ENCODE measurements around the gene LRRC61.

The LRRC61 gene

DNA sequence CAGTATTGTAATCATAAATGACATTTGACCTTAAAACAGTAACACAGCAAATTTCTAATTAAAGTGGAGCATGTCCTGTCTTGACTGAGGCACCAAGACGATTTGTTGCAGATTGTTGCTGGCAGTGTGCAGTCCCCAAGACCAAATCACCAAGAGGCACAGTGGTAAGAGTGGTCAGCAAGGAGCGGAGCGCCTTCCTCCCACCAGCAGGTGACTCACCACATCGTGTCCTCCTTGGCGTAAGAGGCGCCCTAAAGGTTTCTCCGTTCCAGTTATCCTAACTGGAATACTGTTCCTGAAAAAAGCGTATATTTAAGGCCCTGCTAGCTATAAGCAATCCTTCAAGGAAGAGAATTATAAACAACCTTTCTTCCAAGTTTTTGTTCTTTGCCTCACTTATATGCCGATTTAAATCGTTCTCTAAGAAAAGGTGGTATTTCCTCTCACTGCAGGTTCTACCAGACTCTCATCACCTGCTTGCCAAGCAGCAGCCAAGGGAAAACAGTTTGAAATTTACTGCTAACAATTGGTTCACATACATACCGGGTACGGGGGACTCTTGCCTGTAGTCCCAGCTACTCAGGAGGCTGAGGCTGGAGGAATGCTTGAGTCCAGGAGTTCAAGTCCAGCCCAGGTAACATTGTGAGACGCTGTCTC is 34.7 kb downstream of the LRRC61 start:
- no peak for DNase-seq (ENCODE audit: low read depth)
- TF ChIP-seq, protein P1, sequence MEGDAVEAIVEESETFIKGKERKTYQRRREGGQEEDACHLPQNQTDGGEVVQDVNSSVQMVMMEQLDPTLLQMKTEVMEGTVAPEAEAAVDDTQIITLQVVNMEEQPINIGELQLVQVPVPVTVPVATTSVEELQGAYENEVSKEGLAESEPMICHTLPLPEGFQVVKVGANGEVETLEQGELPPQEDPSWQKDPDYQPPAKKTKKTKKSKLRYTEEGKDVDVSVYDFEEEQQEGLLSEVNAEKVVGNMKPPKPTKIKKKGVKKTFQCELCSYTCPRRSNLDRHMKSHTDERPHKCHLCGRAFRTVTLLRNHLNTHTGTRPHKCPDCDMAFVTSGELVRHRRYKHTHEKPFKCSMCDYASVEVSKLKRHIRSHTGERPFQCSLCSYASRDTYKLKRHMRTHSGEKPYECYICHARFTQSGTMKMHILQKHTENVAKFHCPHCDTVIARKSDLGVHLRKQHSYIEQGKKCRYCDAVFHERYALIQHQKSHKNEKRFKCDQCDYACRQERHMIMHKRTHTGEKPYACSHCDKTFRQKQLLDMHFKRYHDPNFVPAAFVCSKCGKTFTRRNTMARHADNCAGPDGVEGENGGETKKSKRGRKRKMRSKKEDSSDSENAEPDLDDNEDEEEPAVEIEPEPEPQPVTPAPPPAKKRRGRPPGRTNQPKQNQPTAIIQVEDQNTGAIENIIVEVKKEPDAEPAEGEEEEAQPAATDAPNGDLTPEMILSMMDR (IDR thresholded peaks at IDR 0.05; ENCODE audit: low read depth, low read length, missing control alignments) = no peak
- no peak overlapping the region for H3K4me3 ChIP-seq (ENCODE audit: low read depth, low read length)

DNA sequence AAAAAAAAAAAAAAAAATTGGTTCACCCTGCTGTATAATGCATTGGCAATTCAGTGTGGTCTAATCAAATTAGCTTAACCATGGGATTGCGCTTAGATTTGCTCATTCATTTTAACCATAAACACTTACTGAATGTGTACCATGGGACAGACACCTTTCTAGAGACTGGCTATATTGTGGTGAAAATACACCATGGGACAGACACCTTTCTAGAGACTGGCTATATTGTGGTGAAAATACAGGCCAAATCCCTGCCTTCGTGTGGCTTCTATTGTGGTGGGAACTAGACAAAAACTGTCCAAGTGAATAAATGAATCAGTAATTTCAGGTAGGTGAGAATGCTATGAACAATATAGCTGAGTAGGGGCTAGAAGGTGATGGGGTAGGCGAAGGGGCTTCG is 35.3 kb downstream of the LRRC61 start:
- no peak for DNase-seq (ENCODE audit: low read depth)
- no peak overlapping the region for H3K4me3 ChIP-seq (ENCODE audit: low read depth, low read length)
- TF ChIP-seq, protein P1 (IDR thresholded peaks at IDR 0.05; ENCODE audit: low read depth, low read length, missing control alignments) = no peak

DNA sequence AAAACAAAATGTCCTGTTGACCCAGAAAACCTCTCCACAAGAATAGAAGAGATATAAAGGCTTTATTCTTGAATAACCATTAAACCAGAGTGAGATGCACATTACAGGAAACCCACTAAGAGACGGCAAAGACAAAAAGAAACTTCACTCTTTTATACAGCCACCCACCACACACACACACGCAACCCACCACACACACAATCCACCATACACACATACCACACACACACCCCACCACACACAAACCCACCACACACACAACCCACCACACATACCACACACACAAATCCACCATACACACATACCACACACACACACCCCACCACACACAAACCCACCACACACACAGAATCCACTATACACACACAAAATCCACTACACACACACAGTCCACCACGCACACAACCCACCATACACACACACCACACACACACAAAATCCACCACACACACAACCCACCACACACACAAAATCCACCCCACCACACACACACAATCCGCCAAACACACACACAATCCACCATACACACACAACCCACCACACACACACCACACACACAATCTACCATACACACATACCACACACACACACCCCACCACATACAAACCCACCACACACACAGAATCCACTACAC is 36.0 kb downstream of the LRRC61 start:
- TF ChIP-seq, protein P1 (IDR thresholded peaks at IDR 0.05; ENCODE audit: low read depth, low read length, missing control alignments) = no peak
- H3K4me3 ChIP-seq (ENCODE audit: low read depth, low read length) = no peak overlapping the region
- DNase-seq (ENCODE audit: low read depth) = no peak

DNA sequence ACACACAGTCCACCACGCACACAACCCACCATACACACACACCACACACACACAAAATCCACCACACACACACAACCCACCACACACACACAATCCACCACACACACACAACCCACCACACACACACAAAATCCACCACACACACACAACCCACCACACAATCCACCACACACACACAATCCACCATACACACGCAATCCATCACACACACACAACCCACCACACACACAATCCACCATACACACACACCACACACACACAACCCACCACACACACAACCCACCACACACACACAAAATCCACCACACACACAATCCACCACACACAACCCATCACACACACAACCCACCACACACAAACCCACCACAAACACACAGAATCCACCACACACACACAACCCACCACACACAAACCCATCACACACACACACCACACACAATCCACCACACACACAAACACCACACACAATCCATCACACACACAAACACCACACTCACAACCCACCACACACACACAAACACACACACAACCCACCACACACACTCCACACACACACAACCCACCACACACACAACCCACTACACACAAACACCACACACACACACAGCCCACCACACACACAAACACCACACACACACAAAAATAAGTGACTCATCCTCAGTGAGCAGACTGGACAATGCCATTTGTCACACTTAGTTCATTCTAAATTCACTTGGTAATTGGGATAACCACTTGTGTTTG is 36.6 kb downstream of the LRRC61 start:
- no peak for DNase-seq (ENCODE audit: low read depth)
- TF ChIP-seq, protein P1 (IDR thresholded peaks at IDR 0.05; ENCODE audit: low read depth, low read length, missing control alignments) = no peak
- H3K4me3 ChIP-seq (ENCODE audit: low read depth, low read length) = no peak overlapping the region

DNA sequence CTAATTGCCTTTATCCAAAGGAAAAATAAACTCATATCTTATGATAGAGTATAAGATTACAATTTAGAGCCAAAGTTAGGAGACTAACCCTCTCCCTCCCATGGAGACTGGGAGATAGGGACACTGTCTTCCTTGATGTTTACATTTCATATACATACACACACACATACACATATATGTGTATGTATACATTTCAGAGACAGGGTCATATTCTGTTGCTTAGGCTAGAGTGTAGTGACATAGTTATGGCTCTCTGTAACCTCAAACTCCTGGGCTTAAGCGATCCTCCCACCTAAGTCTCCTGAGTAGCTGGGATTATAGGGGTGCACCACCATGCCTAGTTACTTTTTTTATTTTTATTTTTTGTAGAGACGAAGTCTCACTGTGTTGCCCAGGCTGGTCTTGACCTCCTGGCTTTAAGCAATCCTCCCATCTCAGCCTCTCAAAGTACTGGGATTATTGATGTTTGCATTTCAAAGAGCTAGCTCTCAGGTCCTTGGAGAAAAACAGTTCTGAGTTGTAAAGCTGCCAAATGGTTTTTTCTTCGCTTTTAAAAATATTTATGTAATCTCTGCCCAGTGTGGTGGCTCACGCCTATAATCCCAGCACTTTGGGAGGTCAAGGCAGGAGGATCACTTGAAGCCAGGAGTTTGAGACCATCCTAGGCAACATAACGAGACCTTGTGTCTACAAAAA is 37.4 kb downstream of the LRRC61 start:
- TF ChIP-seq, protein P1 (IDR thresholded peaks at IDR 0.05; ENCODE audit: low read depth, low read length, missing control alignments) = no peak
- H3K4me3 ChIP-seq (ENCODE audit: low read depth, low read length) = no peak overlapping the region
- DNase-seq (ENCODE audit: low read depth) = no peak

DNA sequence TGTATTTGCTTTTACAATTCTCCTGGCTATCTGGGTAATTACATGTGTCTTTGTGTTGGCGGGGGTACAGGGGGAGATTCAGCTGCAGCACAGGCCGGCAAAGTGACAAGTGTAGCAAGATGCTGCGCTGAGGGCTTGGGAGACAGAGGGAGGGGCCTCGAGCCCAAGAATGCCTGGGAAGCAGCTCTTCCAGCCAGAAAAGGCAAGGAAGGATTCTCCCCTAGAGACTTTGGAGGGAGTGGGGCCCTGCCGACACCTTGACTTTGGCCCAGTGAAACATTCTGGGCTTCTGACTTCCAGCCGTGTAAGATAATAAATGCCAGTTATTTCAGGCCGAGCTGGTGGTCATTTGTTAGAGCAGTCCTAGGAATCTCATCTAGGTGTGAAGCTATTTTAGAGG is 38.2 kb downstream of the LRRC61 start:
- no peak overlapping the region for H3K4me3 ChIP-seq (ENCODE audit: low read depth, low read length)
- TF ChIP-seq, protein P1 (IDR thresholded peaks at IDR 0.05; ENCODE audit: low read depth, low read length, missing control alignments) = no peak
- DNase-seq (ENCODE audit: low read depth) = no peak
